Progenitor cell of endocrine pancreas (in vitro differentiated cells): Measurements from ENCODE around the gene CLEC12A. TPM values are rescaled to one million over a fixed set of nuclear protein-coding genes. Genes with fewer than 3 reads are reported as not detected.
"Not testable (repeated sequence)": the region's sequence is repeated elsewhere in the genome, so short reads cannot be mapped to it uniquely, and the experiment has no call there.

Source experiments
- DNase-seq: peaks from one replicate; pipeline ENCODE4 v3.0.0; 2021; ENCODE audit warnings: low spot score; ENCODE audit not compliant: unreplicated experiment
- H3K27ac Mint-ChIP-seq: 2 replicates; pipeline ENCODE4 v1.8.0; 2021; ENCODE audit warnings: mild to moderate bottlenecking, moderate library complexity, mixed read lengths
- H3K27me3 Mint-ChIP-seq: 2 replicates; pipeline ENCODE4 v1.8.0; 2021; ENCODE audit warnings: mixed read lengths
- H3K36me3 Mint-ChIP-seq: 2 replicates; pipeline ENCODE4 v1.8.0; 2022; ENCODE audit warnings: mixed read lengths; ENCODE audit not compliant: insufficient read depth
- H3K4me1 Mint-ChIP-seq: 2 replicates; pipeline ENCODE4 v1.8.0; 2021; ENCODE audit warnings: low read depth, mixed read lengths
- H3K4me3 Mint-ChIP-seq: 2 replicates; pipeline ENCODE4 v1.8.0; 2021; ENCODE audit warnings: low read depth, mild to moderate bottlenecking, moderate library complexity, mixed read lengths
- H3K9me3 Mint-ChIP-seq: 2 replicates; pipeline ENCODE4 v1.8.0; 2021; ENCODE audit warnings: low read depth, mixed read lengths
- CTCF ChIP-seq: fragments of 200-600 bp; sonication (generic); IDR thresholded peaks from one replicate; pipeline ENCODE4 v1.5.0; 2021; ENCODE audit warnings: antibody characterized with exemption, mild to moderate bottlenecking; ENCODE audit not compliant: unreplicated experiment
- total RNA-seq: library from RNA; stranded (reverse); gene quantifications from 2 replicates; pipeline ENCODE4 v1.2.1, GENCODE V29; 2021

CLEC12A gene
- total RNA-seq, 1 donor from 2014 or later: not detected

GRCh38 chr12:10021342-10021741 lies 50.1 kb downstream of the CLEC12A start:
- no peak overlapping the region for H3K4me3 Mint-ChIP-seq
- no peaks in the 10 kb centered on the region for H3K36me3 Mint-ChIP-seq
- no peaks in the 10 kb centered on the region for H3K27me3 Mint-ChIP-seq
- no peak overlapping the region for H3K27ac Mint-ChIP-seq
- no peak for DNase-seq
- no peak for TF ChIP-seq CTCF
- H3K9me3 Mint-ChIP-seq: no peaks in the 10 kb centered on the region
- peaks cover 7% of the 10 kb centered on the region for H3K4me1 Mint-ChIP-seq

GRCh38 chr12:10025236-10025635 lies 54.0 kb downstream of the CLEC12A start:
- Mint-ChIP-seq H3K4me1 (no peaks in the 10 kb centered on the region), H3K4me3 (no peak overlapping the region), H3K27ac (no peak overlapping the region), H3K27me3 (no peaks in the 10 kb centered on the region), H3K36me3 (no peaks in the 10 kb centered on the region), H3K9me3 (no peaks in the 10 kb centered on the region)
- no peak for TF ChIP-seq CTCF
- no peak for DNase-seq

- H3K9me3 Mint-ChIP-seq, DNase-seq, H3K36me3 Mint-ChIP-seq, H3K4me3 Mint-ChIP-seq, H3K27ac Mint-ChIP-seq, H3K4me1 Mint-ChIP-seq, H3K27me3 Mint-ChIP-seq: not testable (repeated sequence)
Observed at GRCh38 chr12:10026666-10027065, 55.5 kb downstream of the CLEC12A start.

GRCh38 chr12:10027311-10027710 lies 56.1 kb downstream of the CLEC12A start:
- no peaks in the 10 kb centered on the region for H3K27me3 Mint-ChIP-seq
- H3K4me1 Mint-ChIP-seq: no peaks in the 10 kb centered on the region
- TF ChIP-seq CTCF: no peak
- H3K9me3 Mint-ChIP-seq: no peaks in the 10 kb centered on the region
- no peaks in the 10 kb centered on the region for H3K36me3 Mint-ChIP-seq
- H3K27ac Mint-ChIP-seq: no peak overlapping the region
- H3K4me3 Mint-ChIP-seq: no peak overlapping the region
- no peak for DNase-seq

- no peak for TF ChIP-seq CTCF
- Mint-ChIP-seq H3K27me3 (no peaks in the 10 kb centered on the region), H3K4me3 (no peak overlapping the region), H3K4me1 (no peaks in the 10 kb centered on the region), H3K27ac (no peak overlapping the region), H3K9me3 (no peaks in the 10 kb centered on the region), H3K36me3 (no peaks in the 10 kb centered on the region)
- DNase-seq: no peak
Observed at GRCh38 chr12:10027721-10028120, 56.5 kb downstream of the CLEC12A start.

- Mint-ChIP-seq H3K4me3 (no peak within 1 kb of the TSS), H3K9me3 (no peaks in the 10 kb centered on the region), H3K36me3 (no peaks in the 10 kb centered on the region), H3K27me3 (no peaks in the 10 kb centered on the region), H3K4me1 (no peaks in the 10 kb centered on the region), H3K27ac (no peak within 1 kb of the TSS)
- no peak for TF ChIP-seq CTCF
- no peak for DNase-seq
Observed at GRCh38 chr12:10030446-10030845, 59.2 kb downstream of the CLEC12A start, which contains the start of gene CLEC9A. Gene CLEC9A (plus strand): TSS chr12:10030682. CDS start chr12:10052688, 22,006 bp downstream.
